ENCODE results near the gene GPRIN3.

Gene GPRIN3

DNA sequence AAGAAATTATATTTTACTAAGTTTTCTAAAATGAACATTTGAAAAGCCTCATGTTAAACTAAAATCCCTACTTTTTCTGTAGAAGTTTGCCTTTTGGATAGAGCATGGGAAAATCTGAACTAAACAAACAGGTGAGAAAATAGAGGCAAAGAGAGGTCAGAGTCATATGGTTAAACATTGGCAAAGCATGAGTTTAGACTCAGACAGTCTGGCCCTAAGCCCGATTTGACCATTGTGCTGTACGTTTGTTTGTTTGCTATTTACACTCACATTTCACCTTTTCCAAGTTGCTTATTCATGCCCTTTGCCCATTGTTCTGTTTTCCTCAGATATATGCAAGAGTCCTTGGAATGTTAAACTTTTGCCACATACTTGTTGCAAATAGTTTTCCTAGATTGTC is 110.9 kb downstream of the GPRIN3 start:
- ChIA-PET CTCF (no interaction called here), POLR2A (no interaction called here)
- Histone ChIP-seq H3K27ac (ENCODE audit: extremely low read depth, low read depth, low read length) (no peak overlapping the region), H3K36me3 (ENCODE audit: control insufficient read depth in 2 of 2, insufficient read depth in 1 of 2, low read length in 2 of 2) (no peaks in the 10 kb centered on the region), H3K9me3 (ENCODE audit: control insufficient read depth, insufficient read depth, low read depth, low read length) (no peaks in the 10 kb centered on the region), H3K4me3 (ENCODE audit: low read depth, low read length) (no peak overlapping the region), H3K4me1 (ENCODE audit: control insufficient read depth, insufficient read depth, low read length) (no peaks in the 10 kb centered on the region)
- TF ChIP-seq SCRT2 (tag by site-specific recombination; IDR thresholded peaks at IDR 0.05) = peak; percentile 49; the same call in 1 of the 2 replicates
- TF ChIP-seq, protein P1, sequence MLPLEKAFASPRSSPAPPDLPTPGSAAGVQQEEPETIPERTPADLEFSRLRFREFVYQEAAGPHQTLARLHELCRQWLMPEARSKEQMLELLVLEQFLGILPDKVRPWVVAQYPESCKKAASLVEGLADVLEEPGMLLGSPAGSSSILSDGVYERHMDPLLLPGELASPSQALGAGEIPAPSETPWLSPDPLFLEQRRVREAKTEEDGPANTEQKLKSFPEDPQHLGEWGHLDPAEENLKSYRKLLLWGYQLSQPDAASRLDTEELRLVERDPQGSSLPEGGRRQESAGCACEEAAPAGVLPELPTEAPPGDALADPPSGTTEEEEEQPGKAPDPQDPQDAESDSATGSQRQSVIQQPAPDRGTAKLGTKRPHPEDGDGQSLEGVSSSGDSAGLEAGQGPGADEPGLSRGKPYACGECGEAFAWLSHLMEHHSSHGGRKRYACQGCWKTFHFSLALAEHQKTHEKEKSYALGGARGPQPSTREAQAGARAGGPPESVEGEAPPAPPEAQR (tag by site-specific recombination; IDR thresholded peaks at IDR 0.05) = no peak

DNA sequence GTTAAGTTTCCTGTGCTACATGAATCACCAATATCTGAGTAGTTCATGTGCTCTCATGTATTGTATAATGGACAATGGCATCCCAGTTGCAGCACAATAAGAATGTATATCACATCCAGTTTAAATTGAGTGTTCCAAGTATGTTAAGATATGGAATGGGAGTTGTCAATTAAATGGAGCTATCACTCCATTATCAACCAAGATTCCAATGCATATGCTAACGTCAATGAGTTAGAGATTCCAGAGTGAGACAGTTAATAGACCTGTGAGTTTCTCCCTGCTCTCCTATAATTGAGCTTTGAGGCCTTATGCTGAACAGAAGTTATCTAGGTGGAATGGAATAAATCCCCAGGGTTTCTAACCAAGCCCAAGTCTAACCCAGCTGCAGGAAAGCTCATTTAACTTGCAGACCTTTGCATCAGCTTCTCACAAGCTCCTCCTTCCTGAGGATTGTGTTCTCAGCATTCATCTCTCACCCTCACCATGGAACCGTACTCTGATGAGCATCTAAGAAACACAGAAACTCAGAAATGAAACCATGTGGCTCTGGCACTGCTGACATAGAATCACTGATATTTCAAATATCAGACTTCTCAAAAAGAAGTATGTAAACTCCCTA is 111.4 kb downstream of the GPRIN3 start:
- no peaks in the 10 kb centered on the region for H3K36me3 ChIP-seq (ENCODE audit: control insufficient read depth in 2 of 2, insufficient read depth in 1 of 2, low read length in 2 of 2)
- no peaks in the 10 kb centered on the region for H3K9me3 ChIP-seq (ENCODE audit: control insufficient read depth, insufficient read depth, low read depth, low read length)
- H3K4me3 ChIP-seq (ENCODE audit: low read depth, low read length) = no peak overlapping the region
- H3K27ac ChIP-seq (ENCODE audit: extremely low read depth, low read depth, low read length) = no peak overlapping the region
- ChIA-PET POLR2A (no interaction called here), CTCF (no interaction called here)
- H3K4me1 ChIP-seq (ENCODE audit: control insufficient read depth, insufficient read depth, low read length) = no peaks in the 10 kb centered on the region
- no peak for TF ChIP-seq ZFHX2 (tag by site-specific recombination; conservative IDR thresholded peaks at IDR 0.05)
- peak; percentile 26; the same call in 1 of the 2 replicates for TF ChIP-seq ZBTB17 (tag by site-specific recombination; IDR thresholded peaks at IDR 0.05)
- TF ChIP-seq, protein P2, sequence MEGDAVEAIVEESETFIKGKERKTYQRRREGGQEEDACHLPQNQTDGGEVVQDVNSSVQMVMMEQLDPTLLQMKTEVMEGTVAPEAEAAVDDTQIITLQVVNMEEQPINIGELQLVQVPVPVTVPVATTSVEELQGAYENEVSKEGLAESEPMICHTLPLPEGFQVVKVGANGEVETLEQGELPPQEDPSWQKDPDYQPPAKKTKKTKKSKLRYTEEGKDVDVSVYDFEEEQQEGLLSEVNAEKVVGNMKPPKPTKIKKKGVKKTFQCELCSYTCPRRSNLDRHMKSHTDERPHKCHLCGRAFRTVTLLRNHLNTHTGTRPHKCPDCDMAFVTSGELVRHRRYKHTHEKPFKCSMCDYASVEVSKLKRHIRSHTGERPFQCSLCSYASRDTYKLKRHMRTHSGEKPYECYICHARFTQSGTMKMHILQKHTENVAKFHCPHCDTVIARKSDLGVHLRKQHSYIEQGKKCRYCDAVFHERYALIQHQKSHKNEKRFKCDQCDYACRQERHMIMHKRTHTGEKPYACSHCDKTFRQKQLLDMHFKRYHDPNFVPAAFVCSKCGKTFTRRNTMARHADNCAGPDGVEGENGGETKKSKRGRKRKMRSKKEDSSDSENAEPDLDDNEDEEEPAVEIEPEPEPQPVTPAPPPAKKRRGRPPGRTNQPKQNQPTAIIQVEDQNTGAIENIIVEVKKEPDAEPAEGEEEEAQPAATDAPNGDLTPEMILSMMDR (tag by site-specific recombination; IDR thresholded peaks at IDR 0.05) = no peak
- TF ChIP-seq ZSCAN30 (tag by site-specific recombination; IDR thresholded peaks at IDR 0.05) = no peak
- no peak for TF ChIP-seq MEIS1 (CRISPR knock-in tag; IDR thresholded peaks at IDR 0.05; ENCODE audit: borderline replicate concordance)

DNA sequence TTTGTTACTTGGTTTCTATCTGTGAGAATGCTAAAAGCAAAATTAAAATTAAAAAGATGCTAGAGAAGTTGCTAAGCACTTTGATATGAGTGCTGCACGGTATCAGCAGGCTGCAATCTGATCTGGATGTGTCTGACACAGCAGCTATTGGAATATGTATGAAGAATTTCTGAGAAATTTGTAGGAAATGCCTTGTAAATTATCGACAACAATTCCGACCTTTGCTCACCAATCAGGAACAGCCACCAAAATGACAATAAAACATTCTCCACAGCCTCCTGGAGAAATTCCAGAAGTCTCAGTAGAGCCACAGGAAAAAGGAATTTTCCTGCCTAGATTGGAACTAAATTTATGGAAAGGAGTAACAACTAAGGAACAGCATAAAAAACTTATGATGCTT is 113.8 kb downstream of the GPRIN3 start:
- no peak overlapping the region for H3K27ac ChIP-seq (ENCODE audit: extremely low read depth, low read depth, low read length)
- ChIA-PET CTCF (no interaction called here), POLR2A (interaction anchor here (0.6 kb wide), 1 partner anchor 8 kb away, joined by 3 read pairs; no protein-coding TSS in a partner anchor)
- no peaks in the 10 kb centered on the region for H3K4me1 ChIP-seq (ENCODE audit: control insufficient read depth, insufficient read depth, low read length)
- no peaks in the 10 kb centered on the region for H3K36me3 ChIP-seq (ENCODE audit: control insufficient read depth in 2 of 2, insufficient read depth in 1 of 2, low read length in 2 of 2)
- no peak for TF ChIP-seq ZNF248 (tag by site-specific recombination; IDR thresholded peaks at IDR 0.05)
- TF ChIP-seq ZNF223 (tag by site-specific recombination; IDR thresholded peaks at IDR 0.05) = no peak
- no peak for TF ChIP-seq GFI1B (tag by site-specific recombination; IDR thresholded peaks at IDR 0.05)
- no peak for TF ChIP-seq ZNF292 (tag by site-specific recombination; IDR thresholded peaks at IDR 0.05; ENCODE audit: borderline replicate concordance, low read depth)
- no peak for TF ChIP-seq ZBTB44 (tag by site-specific recombination; IDR thresholded peaks at IDR 0.05)
- TF ChIP-seq, protein P3, sequence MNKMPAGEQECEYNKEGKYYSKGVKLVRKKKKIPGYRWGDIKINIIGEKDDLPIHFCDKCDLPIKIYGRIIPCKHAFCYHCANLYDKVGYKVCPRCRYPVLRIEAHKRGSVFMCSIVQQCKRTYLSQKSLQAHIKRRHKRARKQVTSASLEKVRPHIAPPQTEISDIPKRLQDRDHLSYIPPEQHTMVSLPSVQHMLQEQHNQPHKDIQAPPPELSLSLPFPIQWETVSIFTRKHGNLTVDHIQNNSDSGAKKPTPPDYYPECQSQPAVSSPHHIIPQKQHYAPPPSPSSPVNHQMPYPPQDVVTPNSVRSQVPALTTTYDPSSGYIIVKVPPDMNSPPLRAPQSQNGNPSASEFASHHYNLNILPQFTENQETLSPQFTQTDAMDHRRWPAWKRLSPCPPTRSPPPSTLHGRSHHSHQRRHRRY (tag by site-specific recombination; IDR thresholded peaks at IDR 0.05) = no peak
- no peak for TF ChIP-seq ZNF510 (tag by site-specific recombination; IDR thresholded peaks at IDR 0.05; ENCODE audit: insufficient replicate concordance)
- no peak for TF ChIP-seq ZNF843 (tag by site-specific recombination; IDR thresholded peaks at IDR 0.05)
- TF ChIP-seq, protein P1 (tag by site-specific recombination; IDR thresholded peaks at IDR 0.05) = no peak
- no peak for TF ChIP-seq ZNF610 (tag by site-specific recombination; IDR thresholded peaks at IDR 0.05; ENCODE audit: borderline replicate concordance)
- no peak for TF ChIP-seq ZNF37A (tag by site-specific recombination; IDR thresholded peaks at IDR 0.05)
- TF ChIP-seq ZNF837 (tag by site-specific recombination; IDR thresholded peaks at IDR 0.05) = no peak
- H3K9me3 ChIP-seq (ENCODE audit: control insufficient read depth, insufficient read depth, low read depth, low read length) = no peaks in the 10 kb centered on the region
- no peak overlapping the region for H3K4me3 ChIP-seq (ENCODE audit: low read depth, low read length)

Data from HEK293 (cell line).